Heart left ventricle (tissue), 16 donors: ENCODE results near the gene TNS1. TPM values are rescaled to one million over a fixed set of nuclear protein-coding genes. Genes with fewer than 3 reads are reported as not detected.

Experiments
- ATAC-seq, 4 donors: fragments of 200-7000 bp; cut with Tn5 transposase; one replicate each; pipeline ENCODE4 v1.9.1; 2020 to 2022; ENCODE audit warnings: moderate library complexity in 4 of 4, mild to moderate bottlenecking in 3 of 4, moderate number of reproducible peaks in 1 of 4
- DNase-seq, 5 donors: peaks; one replicate each; pipeline ENCODE4 v3.0.0-alpha.2; 2020
- H3K27ac ChIP-seq, 12 donors: fragments of 200-600 bp; sonication (generic) in 4 of 12; one replicate each; pipeline versions ENCODE4 v1.5.0 to v1.8.0; 2016 to 2022; ENCODE audit warnings: mild to moderate bottlenecking in 2 of 12
- H3K27me3 ChIP-seq, 9 donors: fragments of 200-600 bp; sonication (generic) in 2 of 9; one replicate each; pipeline versions ENCODE4 v1.5.1 to v1.8.0; 2016 to 2022; ENCODE audit warnings: mild to moderate bottlenecking in 3 of 9
- H3K36me3 ChIP-seq, 9 donors: fragments of 200-600 bp; sonication (generic) in 2 of 9; one replicate each; pipeline versions ENCODE4 v1.5.0 to v1.8.0; 2018 to 2022; ENCODE audit warnings: mild to moderate bottlenecking in 2 of 9
- H3K4me1 ChIP-seq, 12 donors: fragments of 200-600 bp; sonication (generic) in 4 of 12; one replicate each; pipeline versions ENCODE4 v1.5.0 to v1.8.0; 2016 to 2022; ENCODE audit warnings: mild to moderate bottlenecking in 3 of 12
- H3K4me3 ChIP-seq, 12 donors: fragments of 200-600 bp; sonication (generic) in 4 of 12; one replicate each; pipeline versions ENCODE4 v1.5.0 to v1.8.0; 2017 to 2022; ENCODE audit warnings: mild to moderate bottlenecking in 9 of 12, moderate library complexity in 4 of 12
- H3K9me3 ChIP-seq, 12 donors: fragments of 200-600 bp; sonication (generic) in 4 of 12; one replicate each; pipeline versions ENCODE4 v1.5.0 to v1.8.0; 2016 to 2022; ENCODE audit warnings: mild to moderate bottlenecking in 1 of 12
- CTCF ChIP-seq, 12 donors: fragments of 200-600 bp; sonication (generic) in 4 of 12; IDR thresholded peaks; one replicate each; pipeline versions ENCODE4 v1.5.0 to v1.8.0; 2018 to 2022; ENCODE audit warnings: antibody characterized with exemption in 12 of 12, mild to moderate bottlenecking in 5 of 12
- POLR2A ChIP-seq, 2 donors: fragments of 450-650 bp; IDR thresholded peaks; one replicate each; pipeline ENCODE4 v1.6.1; 2017; ENCODE audit warnings: antibody characterized with exemption in 2 of 2, mild to moderate bottlenecking in 2 of 2, moderate library complexity in 2 of 2
- WGBS, 4 donors: extraction: QIAGEN DNeasy Blood & Tissue Kit in 2 of 4; methylation state at CpG; one replicate each; pipeline versions ENCODE4 v1.1.5 to v1.1.7; 2013 to 2018; 5-methylcytosine and 5-hydroxymethylcytosine counted together
- intact Hi-C, 10 donors: fragments of 100-400 bp; cut with DNase I; formaldehyde crosslinking; loops; one replicate each; pipeline versions ENCODE4 v1.11.1 to v1.14.2; 2022
- polyA plus RNA-seq, 2 donors: library from polyadenylated mRNA; stranded (reverse); fragments of 200-250 nt; gene quantifications; one replicate each; pipeline ENCODE4 v1.2.3, GENCODE V29; 2013
- total RNA-seq, 9 donors: library from RNA; depleted of rRNA in 2 of 9; stranded (reverse); fragments of >200 nt in 2 of 9; fragmentation: NEBNext Ultra II Directional in 3 of 9; extraction: Animal tissue kit (Norgen Biotek cat#: 25700) in 3 of 9; gene quantifications; one replicate each; pipeline versions ENCODE4 v1.1.0 to v1.2.4, GENCODE V29; 2016 to 2023
- donor health status: ischemic (EF 13 %, LVEDD 7.1; RV severe dilation, severe dysfunction).
- donor health status: healthy with polysubstance abuse.
- donor health status: DM: no; HTN: yes; CAD: no.
- donor health status: DM: no; HTN: no; CAD: no.
- donor health status: ischemic (EF 25% LVEDD 6.9; RV normal size, moderate dysfunction).
- donor health status: ischemic (EF 25% LVEDD 5.7; RV mildly dilated, moderate dysfunction).
- donor health status: healthy.
- donor health status: DM: yes; HTN: yes; CAD: no.
- donor health status: ischemic (EF 35%, LVEDD 5.7; RV mildly dilated, moderate dysfunction).
- donor health status: nonischemic (EF 11% LVEDD 7.7; RV severe dilation, severe dysfunction).
- donor health status: DM: yes; HTN: yes; CAD: no.
- donor health status: PGD.
- donor health status: ischemic (EF 29% LVEDD 5.4; RV normal size, mild dysfunction).
- donor health status: nonischemic (EF 23%, LVEDD 6.1; RV moderate dilation, normal function).

TNS1 gene
- total and polyA plus RNA-seq, 11 donors = 243 to 899 (median 669) TPM

GRCh38 chr2:217807025-217807424, 195.8 kb downstream of the TNS1 start:
- intact Hi-C loops = loop anchor here in 3 of 10 donors (5.0 to 10.0 kb wide), 2 partner anchors 48 to 70 kb away; no protein-coding TSS in a partner anchor

GRCh38 chr2:217806482-217806765, 196.4 kb downstream of the TNS1 start:
- peak in 2 of 5 donors; percentile 20 to 56 for DNase-seq

More at GRCh38 chr2:217807025-217807424, 195.8 kb downstream of the TNS1 start:
- TF ChIP-seq POLR2A (IDR thresholded peaks at IDR 0.05) (no peak), CTCF (IDR thresholded peaks at IDR 0.05) (no peak)
- H3K9me3 ChIP-seq = no peaks in the 10 kb centered on the region
- DNase-seq (no peak), ATAC-seq (no peak)
- peaks cover 3 to 80% (median 43%) of the 10 kb centered on the region in 12 donors for H3K4me1 ChIP-seq
- no peak overlapping the region for H3K4me3 ChIP-seq
- 55 to 66% (median 64%) methylated on average over 3 of the region's 3 CpGs for WGBS, 4 donors
- H3K27ac ChIP-seq = peak overlapping the region in 8 of 12 donors; percentile 23 to 74 (median 55)
- H3K36me3 ChIP-seq = peaks cover 6 to 91% (median 86%) of the 10 kb centered on the region in 9 donors
- no peaks in the 10 kb centered on the region for H3K27me3 ChIP-seq

GRCh38 chr2:217805668-217806481, 196.9 kb downstream of the TNS1 start:
- 57 to 67% (median 62%) methylated on average over 6 to 8 of the region's 8 CpGs for WGBS, 4 donors

More at GRCh38 chr2:217806482-217806765, 196.4 kb downstream of the TNS1 start:
- 26 to 61% (median 51%) methylated on average over 2 to 3 of the region's 3 CpGs for WGBS, 4 donors
- TF ChIP-seq CTCF (IDR thresholded peaks at IDR 0.05) (no peak), POLR2A (IDR thresholded peaks at IDR 0.05) (no peak)
- Histone ChIP-seq H3K27ac (peak overlapping the region in 10 of 12 donors; percentile 15 to 74 (median 48)), H3K4me1 (peaks cover 6 to 82% (median 44%) of the 10 kb centered on the region in 12 donors), H3K4me3 (no peak overlapping the region), H3K9me3 (no peaks in the 10 kb centered on the region), H3K27me3 (no peaks in the 10 kb centered on the region), H3K36me3 (peaks cover 4 to 91% (median 84%) of the 10 kb centered on the region in 9 donors)
- no peak for ATAC-seq
- intact Hi-C loops = loop anchor here in 3 of 10 donors (5.0 to 10.0 kb wide), 2 partner anchors 48 to 71 kb away; no protein-coding TSS in a partner anchor

More at GRCh38 chr2:217805668-217806481, 196.9 kb downstream of the TNS1 start:
- Histone ChIP-seq H3K27ac (peak overlapping the region in 10 of 12 donors; percentile 15 to 74 (median 48)), H3K27me3 (no peaks in the 10 kb centered on the region), H3K36me3 (peaks cover 4 to 91% (median 82%) of the 10 kb centered on the region in 9 donors), H3K9me3 (no peaks in the 10 kb centered on the region), H3K4me3 (no peak overlapping the region), H3K4me1 (peaks cover 6 to 82% (median 46%) of the 10 kb centered on the region in 12 donors)
- intact Hi-C loops = loop anchor here in 3 of 10 donors (5.0 to 10.0 kb wide), 2 partner anchors 49 to 71 kb away; no protein-coding TSS in a partner anchor
- TF ChIP-seq CTCF (IDR thresholded peaks at IDR 0.05) = no peak
- no peak for TF ChIP-seq POLR2A (IDR thresholded peaks at IDR 0.05)
- ATAC-seq (no peak), DNase-seq (peak in 2 of 5 donors; percentile 34 to 64)
